ENCODE measurements around the gene ZNF438. TPM values are rescaled to one million over a fixed set of nuclear protein-coding genes. Genes with fewer than 3 reads are reported as not detected.

Gene ZNF438
- total and polyA plus RNA-seq, 2 of the 13 experiments (the other 11 are each of a cell fraction or from before 2014, with no cell fraction given), result 0.75 to 0.83 TPM

DNA sequence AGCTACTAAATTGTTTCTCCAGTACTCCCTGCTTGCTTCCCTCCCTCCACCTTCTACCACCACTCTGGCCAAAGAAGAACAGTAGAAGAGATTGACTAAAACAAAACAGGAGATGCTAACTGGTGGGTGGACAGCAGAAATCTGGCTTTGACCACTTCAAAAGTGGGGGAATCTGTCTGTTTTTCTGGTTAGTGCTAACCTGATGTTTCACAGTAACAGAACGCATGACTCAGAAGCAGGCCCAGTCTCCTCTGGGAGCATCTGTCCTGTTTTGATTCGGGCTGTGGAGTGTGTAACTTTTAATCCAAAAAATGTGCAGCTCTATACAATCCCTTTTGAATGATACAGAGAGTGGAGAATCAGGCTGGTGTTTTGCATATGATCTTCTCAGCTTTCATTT is 32.7 kb upstream of the ZNF438 start (continued):
- TF ChIP-seq AGO2 (optimal IDR thresholded peaks at IDR 0.05; ENCODE audit: low read depth, low read length), result no peak
- TF ChIP-seq, protein P1, sequence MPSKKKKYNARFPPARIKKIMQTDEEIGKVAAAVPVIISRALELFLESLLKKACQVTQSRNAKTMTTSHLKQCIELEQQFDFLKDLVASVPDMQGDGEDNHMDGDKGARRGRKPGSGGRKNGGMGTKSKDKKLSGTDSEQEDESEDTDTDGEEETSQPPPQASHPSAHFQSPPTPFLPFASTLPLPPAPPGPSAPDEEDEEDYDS (CRISPR knock-in tag; IDR thresholded peaks at IDR 0.05), result no peak
- TF ChIP-seq ZNF709 (CRISPR knock-in tag; IDR thresholded peaks at IDR 0.05), result no peak
- no peak for TF ChIP-seq HOMEZ (CRISPR knock-in tag; IDR thresholded peaks at IDR 0.05; ENCODE audit: low read depth)
- TF ChIP-seq MATR3 (CRISPR knock-in tag; IDR thresholded peaks at IDR 0.05), result no peak
- TF ChIP-seq BCL3 (CRISPR knock-in tag; IDR thresholded peaks at IDR 0.05), result no peak
- TF ChIP-seq JARID2 (CRISPR knock-in tag; IDR thresholded peaks at IDR 0.05; ENCODE audit: insufficient replicate concordance), result no peak
- TF ChIP-seq U2AF1 (optimal IDR thresholded peaks at IDR 0.05; ENCODE audit: low read depth, low read length), result no peak
- no peak for TF ChIP-seq DMAP1 (CRISPR knock-in tag; IDR thresholded peaks at IDR 0.05)

- intact Hi-C loops (cut with micrococcal nuclease; ENCODE audit: unreplicated experiment) (no loop called here), in situ Hi-C loops (cut with HindIII; ENCODE audit: extremely low pct_ligation_motif_present, low pct_unique_long_range_greater_than_20kb) (no loop called here)
- POLR2A ChIA-PET, result no interaction called here
- H3K79me2 ChIP-seq (ENCODE audit: insufficient read depth, low read length), result no peaks in the 10 kb centered on the region
- no peaks in the 10 kb centered on the region for H3K36me3 ChIP-seq (replicated peaks in 1 of 2; ENCODE audit: control insufficient read depth in 1 of 2, insufficient read depth in 2 of 2, low read length in 2 of 2)
- H2AFZ ChIP-seq (ENCODE audit: low read length), result no peak overlapping the region
- no peak for DNase-seq (ENCODE audit: low spot score)
- H4K20me1 ChIP-seq (ENCODE audit: insufficient read depth, low read length), result no peaks in the 10 kb centered on the region
- peaks cover 0 to 7% of the 10 kb centered on the region in 2 experiments; a peak in 1 of 5 replicates for H3K27me3 ChIP-seq (ENCODE audit: control insufficient read depth in 1 of 2, insufficient read depth in 2 of 2, low read length in 2 of 2)
- H3K4me1 ChIP-seq (ENCODE audit: insufficient read depth, low read length), result no peaks in the 10 kb centered on the region
- CTCF ChIA-PET (ENCODE audit: low intra/inter-chr PET ratio, low total read pairs), result no interaction called here
- no TSS peak for BruUV-seq (replicated peaks)
- H3K9ac ChIP-seq (ENCODE audit: insufficient read depth, low read depth, low read length), result no peak overlapping the region
- H3K4me2 ChIP-seq (ENCODE audit: low read depth, low read length), result no peak overlapping the region
- no peak overlapping the region for H3K27ac ChIP-seq (ENCODE audit: extremely low read length, insufficient read depth, low read length)
- no peak for FAIRE-seq
- no peak for TF ChIP-seq KAT2B (IDR thresholded peaks at IDR 0.05; ENCODE audit: borderline replicate concordance, low read depth, low read length)
- TF ChIP-seq ZNF510 (CRISPR knock-in tag; IDR thresholded peaks at IDR 0.05; ENCODE audit: low read depth), result no peak
- TF ChIP-seq ELF4 (CRISPR knock-in tag; IDR thresholded peaks at IDR 0.05; ENCODE audit: borderline replicate concordance), result no peak
- TF ChIP-seq STAT5B (CRISPR knock-in tag; IDR thresholded peaks at IDR 0.05), result no peak
- TF ChIP-seq NFIC (IDR thresholded peaks at IDR 0.05; ENCODE audit: low read length), result no peak
- TF ChIP-seq KLF16 (CRISPR knock-in tag; IDR thresholded peaks at IDR 0.05), result no peak
- TF ChIP-seq SKI (IDR thresholded peaks at IDR 0.05; ENCODE audit: partially characterized antibody), result no peak
- no peak for TF ChIP-seq ZNF607 (CRISPR knock-in tag; IDR thresholded peaks at IDR 0.05; ENCODE audit: borderline replicate concordance)
- TF ChIP-seq ZNF317 (CRISPR knock-in tag; IDR thresholded peaks at IDR 0.05), result no peak
- ATAC-seq, result no peak
- H3K9me3 ChIP-seq (ENCODE audit: low read length), result no peaks in the 10 kb centered on the region
- 29% methylated on average over 4 of the region's 6 CpGs for WGBS (ENCODE audit: low lambda C conversion rate)
- no peak overlapping the region for H3K4me3 ChIP-seq (replicated peaks in 1 of 3; ENCODE audit: insufficient read depth in 1 of 3, low read depth in 2 of 3, low read length in 3 of 3)
Observed at GRCh38 chr10:31063841-31064240, 32.2 kb upstream of the ZNF438 start.

All from HepG2 (cell line).